Measurements from ENCODE around the gene ATCAY.
"Not testable (repeated sequence)": the region's sequence is repeated elsewhere in the genome, so short reads cannot be mapped to it uniquely, and the experiment has no call there.

ATCAY gene

GRCh38 chr19:3950871-3951861 is 70.7 kb downstream of the ATCAY start:
- no peak for DNase-seq

DNA sequence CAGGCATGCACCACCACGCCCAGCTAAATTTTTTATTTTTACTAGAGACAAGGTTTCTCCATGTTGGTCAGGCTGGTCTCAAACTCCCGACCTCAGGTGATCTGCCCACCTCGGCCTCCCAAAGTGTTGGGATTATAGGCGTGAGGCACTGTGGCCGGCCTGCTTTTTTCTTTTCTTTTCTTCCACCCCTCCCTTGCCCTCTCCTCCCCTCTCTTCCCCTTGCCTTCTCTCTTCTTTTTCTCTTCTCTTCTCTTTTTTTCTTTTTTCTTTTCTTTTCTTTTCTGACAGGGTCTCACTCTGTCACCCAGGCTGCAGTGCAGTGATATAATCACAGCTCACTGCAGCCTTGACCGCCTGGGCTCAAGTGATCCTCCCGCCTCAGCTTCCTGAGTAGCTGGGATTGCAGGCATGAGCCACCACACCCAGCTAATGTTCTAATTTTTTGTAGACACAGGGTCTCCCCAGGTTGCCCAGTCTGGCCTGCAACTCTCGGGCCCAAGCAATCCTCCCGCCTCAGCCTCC is 72.3 kb downstream of the ATCAY start:
- not testable (repeated sequence) for DNase-seq

DNA sequence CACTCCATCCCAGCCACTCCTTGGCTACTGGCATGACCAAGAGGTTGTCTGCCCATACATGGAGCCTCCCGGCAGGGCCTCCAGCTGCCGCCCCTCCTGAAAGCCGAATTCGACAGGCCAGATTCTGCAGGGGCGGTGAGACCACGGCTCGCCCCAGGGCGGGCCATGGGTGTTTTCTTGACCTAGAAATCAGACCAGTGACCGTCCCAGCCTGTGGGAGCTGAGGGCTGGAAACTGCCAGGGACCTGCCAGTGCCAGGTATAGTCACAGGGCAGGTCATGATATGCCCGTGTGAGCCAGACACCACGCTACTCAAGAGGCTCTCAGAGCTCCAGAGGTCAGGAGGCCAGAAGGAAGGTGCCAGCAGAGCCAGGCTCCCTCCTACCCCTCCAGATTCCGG is 73.6 kb downstream of the ATCAY start:
- no peak for DNase-seq

GRCh38 chr19:3955276-3955675 is 74.8 kb downstream of the ATCAY start:
- DNase-seq = not testable (repeated sequence)

DNA sequence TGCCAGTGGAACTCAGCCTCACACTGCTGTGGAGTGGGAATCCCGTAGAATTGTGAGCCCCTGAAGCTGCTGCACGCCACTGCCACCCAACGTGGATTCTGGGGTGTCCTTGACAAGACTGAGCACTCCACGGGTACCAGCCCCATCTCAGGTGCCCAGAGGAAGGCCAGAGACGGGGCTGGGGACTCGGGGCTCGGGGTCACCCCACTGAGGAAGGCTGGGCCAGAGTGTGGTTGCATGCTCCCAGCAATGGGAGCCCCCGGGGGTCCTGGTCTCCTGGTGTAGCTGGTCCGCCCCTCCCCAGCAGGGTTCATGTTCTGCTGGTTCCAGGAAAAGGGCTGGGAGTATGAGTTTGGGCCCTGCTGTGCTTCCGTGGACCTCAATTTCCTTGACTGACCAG is 75.2 kb downstream of the ATCAY start:
- no peak for DNase-seq

DNA sequence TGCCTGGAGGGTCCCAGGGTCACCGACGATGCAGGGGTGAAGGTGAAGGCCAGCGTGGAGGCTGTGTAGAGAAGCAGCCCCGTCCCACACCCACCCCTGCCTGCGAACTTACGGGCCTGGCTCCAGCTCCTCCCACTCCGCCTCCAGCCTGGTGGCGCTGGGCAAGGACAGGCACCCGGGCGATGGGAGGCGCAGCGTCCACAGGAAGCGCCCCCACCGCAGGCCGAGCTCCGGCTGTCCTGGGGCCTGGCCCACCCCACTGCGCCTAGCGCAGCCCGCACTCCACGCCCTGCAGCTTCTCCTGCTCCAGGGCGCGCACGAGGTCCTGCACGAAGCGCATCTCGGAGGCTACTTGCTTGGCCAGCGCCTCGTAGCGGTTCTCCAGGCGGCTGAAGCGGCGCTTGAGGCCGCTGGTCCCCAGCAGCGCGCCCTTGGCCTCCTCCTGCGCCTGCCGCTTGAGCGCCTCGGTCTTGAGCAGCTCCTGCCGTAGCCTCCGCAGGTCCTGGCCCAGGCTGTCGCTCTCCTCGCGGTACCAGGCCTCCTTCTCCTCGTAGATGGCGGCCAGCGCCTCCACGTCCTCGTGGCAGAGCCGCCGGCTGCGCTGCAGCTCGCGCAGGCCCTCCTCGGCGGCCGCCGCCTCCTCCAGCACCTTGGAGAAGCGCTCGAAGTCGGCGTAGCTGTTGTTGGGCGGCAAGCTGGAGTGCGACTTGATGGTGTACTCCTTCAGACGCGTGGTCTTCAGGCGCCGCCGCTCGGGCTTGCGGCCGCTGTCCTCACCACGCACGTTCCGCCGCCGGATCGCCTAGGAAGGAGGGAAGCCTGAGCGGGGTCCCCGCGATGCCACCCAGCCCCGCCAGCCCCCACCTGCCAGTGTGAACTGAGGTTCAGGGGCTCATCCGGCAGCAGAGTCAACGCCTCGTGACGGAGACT is 78.6 kb downstream of the ATCAY start:
- no peak for DNase-seq

DNA sequence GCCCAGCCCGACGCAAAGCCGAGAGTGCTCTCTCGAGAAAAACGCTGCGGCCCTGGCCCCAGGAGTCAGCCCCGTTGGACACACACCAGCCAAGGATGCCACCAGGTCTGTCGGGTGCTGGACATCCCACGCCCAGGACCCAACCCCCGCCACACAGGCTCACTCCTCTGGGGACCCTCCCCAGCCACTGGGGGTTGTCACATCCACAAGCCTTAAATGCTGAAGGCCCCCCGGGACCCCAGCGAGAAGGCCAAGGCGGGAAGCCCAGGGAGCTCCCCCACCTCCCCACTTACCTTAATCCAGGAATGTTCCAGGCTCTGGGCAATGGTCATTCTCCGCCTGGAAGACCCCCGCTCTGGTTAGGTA is 79.3 kb downstream of the ATCAY start:
- DNase-seq = no peak

DNA sequence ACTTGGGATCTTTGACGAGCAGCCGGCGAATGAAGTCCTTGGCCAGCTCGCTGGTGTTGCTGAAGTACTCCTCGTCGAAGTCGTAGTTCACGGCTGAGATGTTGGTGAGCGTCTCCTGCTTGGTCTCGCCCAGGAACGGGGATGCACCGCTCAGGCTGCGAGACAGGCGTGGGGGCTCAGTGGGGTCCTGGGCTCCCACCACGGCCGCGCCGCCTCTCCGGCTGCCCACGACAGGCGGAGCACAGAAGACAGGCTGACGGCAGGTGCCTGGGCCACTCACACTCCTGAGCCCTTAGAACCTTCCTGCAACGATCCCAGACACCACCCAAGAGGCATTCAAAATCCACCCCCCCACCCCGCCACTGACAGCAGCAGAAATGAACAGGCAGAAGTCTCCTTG is 80.5 kb downstream of the ATCAY start:
- no peak for DNase-seq

- DNase-seq = no peak
Measured at GRCh38 chr19:3963458-3964255, 83.2 kb downstream of the ATCAY start.

GRCh38 chr19:3964256-3965194 is 84.0 kb downstream of the ATCAY start:
- DNase-seq = no peak

GRCh38 chr19:3966051-3967017 is 85.8 kb downstream of the ATCAY start:
- DNase-seq = no peak

DNA sequence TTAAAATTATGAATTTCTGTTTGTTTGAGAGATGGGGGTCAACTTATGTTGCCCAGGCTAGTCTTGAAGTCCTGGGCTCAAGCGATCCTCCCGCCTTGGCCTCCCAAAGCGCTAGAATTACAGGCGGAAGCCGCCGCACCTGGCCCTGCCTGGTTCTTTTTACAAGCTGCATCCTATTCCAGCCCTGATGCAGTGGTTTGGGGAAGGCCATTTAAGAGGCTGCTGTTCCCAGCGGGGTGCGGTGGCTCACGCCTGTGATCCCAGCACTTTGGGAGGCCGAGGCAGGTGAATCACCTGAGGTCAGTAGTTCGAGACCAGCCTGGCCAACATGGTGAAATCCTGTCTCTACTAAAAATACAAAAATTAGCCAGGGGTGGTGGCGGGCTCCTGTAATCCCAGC is 87.5 kb downstream of the ATCAY start:
- not testable (repeated sequence) for DNase-seq

DNA sequence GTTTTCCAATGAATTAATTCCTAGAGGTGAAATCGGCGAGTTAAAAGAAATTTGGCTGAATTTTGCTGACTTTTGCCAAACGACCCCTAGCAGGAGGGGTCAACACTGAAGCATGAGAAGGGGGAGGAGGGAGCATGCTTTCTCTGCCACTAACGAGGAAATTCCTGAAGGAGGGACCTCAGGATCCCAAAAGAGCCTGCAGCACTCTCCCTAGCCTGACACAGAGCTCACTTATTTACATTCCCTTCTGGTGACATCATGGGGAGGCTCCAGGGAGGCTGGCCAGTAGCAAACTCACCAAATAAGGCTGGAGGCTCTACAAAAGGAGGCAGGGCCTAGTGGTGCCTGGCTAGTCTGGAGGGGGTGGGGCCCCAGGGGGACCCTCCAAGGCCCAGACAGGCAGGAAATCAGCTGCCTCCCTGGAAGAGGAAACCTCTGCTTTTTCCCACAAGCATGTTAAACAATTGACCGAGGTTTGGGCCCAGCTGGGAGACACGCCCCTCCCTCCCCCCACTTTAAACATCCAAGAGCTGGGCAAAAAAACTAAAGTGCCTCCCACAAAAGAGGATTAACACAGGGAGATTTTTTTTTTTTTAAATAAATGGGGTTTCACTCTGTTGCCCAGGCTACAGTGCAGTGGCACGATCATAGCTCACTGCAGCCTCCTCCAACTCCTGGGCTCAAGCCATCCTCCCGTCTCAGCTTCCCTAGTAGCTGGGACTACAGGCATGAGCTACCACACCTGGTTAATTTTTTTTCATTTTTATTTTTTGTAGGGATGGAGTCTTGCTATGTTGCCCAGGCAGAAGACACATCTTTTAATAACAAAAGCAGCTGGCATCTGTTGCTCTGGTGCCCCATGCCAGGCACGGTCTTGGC is 88.3 kb downstream of the ATCAY start:
- DNase-seq = peak; percentile 77

GRCh38 chr19:3969435-3970312 is 89.2 kb downstream of the ATCAY start:
- DNase-seq = no peak

DNA sequence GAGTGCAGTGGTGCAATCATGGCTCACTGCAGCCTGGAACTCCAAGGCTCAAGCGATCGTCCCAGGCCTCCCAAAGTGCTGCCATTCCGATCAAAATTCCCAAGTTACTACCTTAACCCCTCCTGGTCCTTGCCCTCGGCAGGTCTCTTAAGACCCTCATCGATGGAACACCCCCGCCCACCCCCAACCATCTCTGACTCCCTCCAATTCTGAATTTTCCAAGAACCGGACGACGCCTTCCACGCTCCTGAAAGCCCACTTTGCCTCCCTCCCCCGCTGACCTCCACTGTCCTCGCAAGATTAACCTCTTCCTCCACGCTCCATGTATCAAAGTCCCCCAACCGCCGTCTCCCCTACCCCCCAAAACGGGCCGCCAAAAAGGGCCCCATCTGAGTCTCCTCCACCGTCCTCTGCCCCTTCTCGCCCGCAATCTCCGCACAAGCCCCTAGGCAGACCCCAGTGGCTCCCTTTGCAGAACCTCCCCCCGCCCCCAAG is 89.9 kb downstream of the ATCAY start:
- DNase-seq = no peak

- peak; percentile 75 for DNase-seq
Measured at GRCh38 chr19:3970808-3971598, 90.5 kb downstream of the ATCAY start, which contains the start of gene DAPK3. TSS of gene DAPK3 (minus strand) at chr19:3971099. CDS start at chr19:3969735, 1,364 bp downstream.

- DNase-seq = no peak
Measured at GRCh38 chr19:3975144-3975543, 94.7 kb downstream of the ATCAY start.

All from 8988T (cell line).